GM12864 (cell line): ENCODE results near the gene PPP2R2D.
A peak's percentile ranks its signal among the peaks of the same experiment; 100 is the strongest.
"Not testable (repeated sequence)": the region's sequence is repeated elsewhere in the genome, so short reads cannot be mapped to it uniquely, and the experiment has no call there.

Experiments used
- DNase-seq: peaks from one replicate; pipeline ENCODE4 v3.0.0-alpha.2; 2011; ENCODE audit warnings: low read depth
- H3K4me3 ChIP-seq: 2 replicates; pipeline ENCODE4 v1.5.1; 2011; ENCODE audit warnings: mild to moderate bottlenecking, low read depth, low read length, control low read depth
- TF ChIP-seq, protein P1 (sequence below): IDR thresholded peaks from 2 replicates; pipeline ENCODE4 v1.5.1; 2011; ENCODE audit warnings: low read depth, mild to moderate bottlenecking, moderate library complexity, low read length, control low read depth, inconsistent platforms; ENCODE audit errors: missing control alignments

The PPP2R2D gene

DNA sequence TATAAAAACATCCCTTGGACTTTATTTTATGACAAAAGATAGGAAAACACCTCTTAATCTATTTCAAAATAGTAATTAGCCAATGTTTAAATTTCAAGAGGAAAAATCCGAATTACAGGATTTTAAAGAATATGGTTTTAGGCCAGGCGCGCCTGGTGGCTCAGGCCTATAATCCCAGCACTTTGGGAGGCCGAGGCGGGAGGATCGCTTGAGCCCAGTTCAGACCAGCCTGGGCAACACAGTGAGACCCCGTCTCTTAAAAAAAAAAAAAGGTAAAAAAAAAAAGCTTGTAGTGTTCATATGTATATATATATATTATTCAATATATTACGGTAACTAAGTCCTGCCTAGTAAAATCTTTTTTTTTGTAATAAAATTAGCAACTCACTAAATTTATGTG lies 79.5 kb downstream of the PPP2R2D start:
- peak overlapping the region; percentile 96 for H3K4me3 ChIP-seq

DNA sequence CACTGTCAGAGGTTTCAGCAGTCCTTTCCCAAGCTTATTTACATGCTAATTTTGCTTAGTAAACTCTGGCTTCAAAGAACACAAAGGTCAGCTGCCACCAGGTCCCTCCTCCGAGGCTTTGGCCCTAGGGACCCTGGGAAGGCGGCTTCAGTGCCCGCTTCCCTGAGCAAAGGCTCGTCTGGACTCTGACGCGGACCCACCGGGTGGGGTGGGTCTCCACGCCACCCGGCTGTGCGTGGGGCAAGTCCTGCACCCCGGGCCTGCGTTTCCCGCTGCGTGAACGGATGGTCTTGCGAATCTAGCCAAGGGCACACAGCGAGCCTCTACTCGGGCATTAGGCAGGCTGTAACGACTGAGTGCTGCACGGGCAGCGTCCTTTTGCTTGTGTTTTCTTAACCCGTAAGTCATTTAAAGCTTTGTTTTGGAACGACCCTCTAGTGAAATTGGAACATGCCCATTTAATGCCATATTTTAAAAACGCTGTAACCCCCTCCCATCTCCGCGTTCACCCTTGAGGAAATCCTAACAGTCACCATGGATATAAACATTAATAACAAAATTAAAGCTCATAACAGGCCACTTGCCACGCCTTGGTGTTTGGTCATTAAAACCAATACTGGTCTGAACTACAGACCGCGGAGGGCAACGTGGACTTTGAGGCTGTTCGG lies 80.1 kb downstream of the PPP2R2D start:
- no peak for DNase-seq
- TF ChIP-seq, protein P1, sequence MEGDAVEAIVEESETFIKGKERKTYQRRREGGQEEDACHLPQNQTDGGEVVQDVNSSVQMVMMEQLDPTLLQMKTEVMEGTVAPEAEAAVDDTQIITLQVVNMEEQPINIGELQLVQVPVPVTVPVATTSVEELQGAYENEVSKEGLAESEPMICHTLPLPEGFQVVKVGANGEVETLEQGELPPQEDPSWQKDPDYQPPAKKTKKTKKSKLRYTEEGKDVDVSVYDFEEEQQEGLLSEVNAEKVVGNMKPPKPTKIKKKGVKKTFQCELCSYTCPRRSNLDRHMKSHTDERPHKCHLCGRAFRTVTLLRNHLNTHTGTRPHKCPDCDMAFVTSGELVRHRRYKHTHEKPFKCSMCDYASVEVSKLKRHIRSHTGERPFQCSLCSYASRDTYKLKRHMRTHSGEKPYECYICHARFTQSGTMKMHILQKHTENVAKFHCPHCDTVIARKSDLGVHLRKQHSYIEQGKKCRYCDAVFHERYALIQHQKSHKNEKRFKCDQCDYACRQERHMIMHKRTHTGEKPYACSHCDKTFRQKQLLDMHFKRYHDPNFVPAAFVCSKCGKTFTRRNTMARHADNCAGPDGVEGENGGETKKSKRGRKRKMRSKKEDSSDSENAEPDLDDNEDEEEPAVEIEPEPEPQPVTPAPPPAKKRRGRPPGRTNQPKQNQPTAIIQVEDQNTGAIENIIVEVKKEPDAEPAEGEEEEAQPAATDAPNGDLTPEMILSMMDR, result no peak
- H3K4me3 ChIP-seq, result peak overlapping the region; percentile 96

More for the DNA sequence above, 79.5 kb downstream of the PPP2R2D start:
- TF ChIP-seq, protein P1, result no peak
- no peak for DNase-seq

DNA sequence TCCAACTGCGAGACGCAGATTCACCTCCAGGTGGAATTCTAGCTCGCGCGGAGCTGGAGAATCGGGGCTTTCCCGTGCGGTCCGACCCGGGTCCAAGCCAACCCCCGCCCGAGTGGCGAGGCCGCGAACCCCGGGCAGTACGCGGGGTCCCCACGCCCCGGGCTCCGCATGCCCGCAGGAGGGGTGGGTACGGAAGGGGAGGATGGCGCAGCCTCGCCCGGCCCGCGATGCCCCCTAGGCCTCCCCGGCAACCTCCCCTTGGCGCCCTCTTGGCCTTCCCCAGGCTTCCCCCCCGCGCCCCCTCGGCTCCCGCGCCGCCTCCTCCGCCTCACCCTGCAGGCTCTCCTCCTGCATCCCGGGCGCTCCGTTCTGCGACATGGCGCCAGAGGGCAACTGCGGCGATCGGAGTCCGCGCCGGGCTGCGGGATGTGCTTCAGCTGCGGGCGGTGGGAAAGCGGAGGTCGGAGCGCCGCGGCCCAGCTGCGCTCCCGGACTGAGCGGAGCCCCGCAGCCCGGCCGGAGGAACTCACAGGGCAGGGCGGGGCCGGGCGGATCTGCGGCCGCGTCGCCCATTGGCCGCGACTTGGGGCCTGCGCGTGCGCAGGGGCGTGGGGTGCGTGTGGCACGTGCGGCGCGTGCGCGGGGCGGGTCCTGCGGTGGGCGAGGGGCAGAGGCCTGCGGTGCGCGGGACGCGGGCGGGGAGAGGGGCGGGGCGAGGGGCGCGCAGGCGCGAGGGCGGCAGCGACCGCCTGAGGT lies 80.8 kb downstream of the PPP2R2D start, which contains the start of gene BNIP3:
BNIP3 (minus strand) TSS at position 495 of the 756 bp plus-strand sequence; CDS start at position 378, 117 bp downstream.
- peak; percentile 66 for DNase-seq
- TF ChIP-seq, protein P1, result no peak
- peak within 1 kb of the TSS; percentile 96 for H3K4me3 ChIP-seq

DNA sequence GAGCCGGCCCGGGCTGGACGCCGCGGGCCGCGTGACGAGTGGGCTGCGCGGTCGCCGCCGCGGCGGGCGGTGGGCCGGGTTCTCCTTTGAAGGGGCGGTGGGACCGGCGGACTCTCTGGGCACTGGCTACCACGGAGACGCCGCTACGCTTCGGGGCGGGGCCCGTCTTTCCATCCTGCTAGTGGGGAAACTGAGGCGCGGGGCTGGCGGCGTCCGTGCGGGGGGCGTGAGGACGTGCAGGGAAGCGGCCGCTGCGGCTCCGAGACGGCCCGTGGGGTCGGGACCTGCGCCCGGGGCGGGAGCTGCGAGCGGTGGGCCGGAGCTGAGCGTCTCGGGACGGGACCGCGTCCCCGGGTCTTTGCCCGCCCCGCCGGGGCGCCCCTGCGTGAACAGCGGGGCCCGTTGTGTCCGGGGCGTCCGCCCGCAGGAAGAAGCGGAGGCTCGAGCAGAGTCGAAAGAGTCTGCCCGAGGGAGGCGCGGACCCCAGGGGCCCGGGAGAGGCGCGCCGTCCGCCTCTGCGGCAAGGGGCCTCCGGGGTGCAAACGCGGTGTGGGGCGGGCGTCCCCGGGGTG lies 81.5 kb downstream of the PPP2R2D start:
- TF ChIP-seq, protein P1, result no peak
- DNase-seq, result no peak
- H3K4me3 ChIP-seq, result peak overlapping the region; percentile 96

DNA sequence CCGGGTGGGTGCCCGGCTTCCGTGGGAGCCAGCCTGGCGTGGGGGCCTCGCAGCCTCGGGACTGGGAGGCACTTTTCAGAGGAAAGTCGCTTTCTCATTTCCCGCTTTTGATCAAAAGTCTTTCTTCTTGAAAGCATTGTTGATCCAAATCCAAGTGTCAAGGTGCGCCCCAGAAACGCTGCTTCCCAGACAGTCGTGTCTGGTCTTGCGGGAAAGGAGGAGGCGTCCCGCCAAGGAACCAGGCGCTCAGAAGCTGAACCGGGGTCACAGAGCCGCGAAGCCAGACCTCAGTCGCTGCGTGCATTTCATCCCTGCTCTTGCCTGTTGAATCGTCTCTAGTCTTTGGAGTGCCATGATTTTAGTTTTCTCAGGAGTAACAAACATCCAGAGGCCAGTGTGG lies 82.0 kb downstream of the PPP2R2D start:
- TF ChIP-seq, protein P1, result no peak
- peak overlapping the region; percentile 96 for H3K4me3 ChIP-seq
- DNase-seq, result no peak

DNA sequence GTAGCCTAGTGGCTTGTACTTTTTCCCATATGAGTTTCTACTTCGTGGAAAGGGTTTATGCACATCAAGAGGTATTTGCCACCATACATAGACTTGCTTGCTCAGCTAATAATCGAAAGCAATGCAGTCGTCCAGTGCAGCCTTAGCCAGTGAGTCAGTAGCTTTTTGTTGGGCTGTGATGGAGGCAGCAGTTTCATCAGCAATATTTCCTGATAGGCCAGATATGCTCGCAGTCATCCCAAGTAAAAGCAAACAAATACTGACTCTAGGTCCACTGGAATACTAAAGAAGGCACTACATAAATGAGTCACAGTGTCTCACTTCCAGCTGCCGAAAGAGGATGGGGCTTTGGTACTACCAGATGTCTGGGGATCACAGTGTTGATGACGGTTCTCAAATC lies 83.0 kb downstream of the PPP2R2D start:
- no peak overlapping the region for H3K4me3 ChIP-seq
- TF ChIP-seq, protein P1, result no peak
- no peak for DNase-seq

DNA sequence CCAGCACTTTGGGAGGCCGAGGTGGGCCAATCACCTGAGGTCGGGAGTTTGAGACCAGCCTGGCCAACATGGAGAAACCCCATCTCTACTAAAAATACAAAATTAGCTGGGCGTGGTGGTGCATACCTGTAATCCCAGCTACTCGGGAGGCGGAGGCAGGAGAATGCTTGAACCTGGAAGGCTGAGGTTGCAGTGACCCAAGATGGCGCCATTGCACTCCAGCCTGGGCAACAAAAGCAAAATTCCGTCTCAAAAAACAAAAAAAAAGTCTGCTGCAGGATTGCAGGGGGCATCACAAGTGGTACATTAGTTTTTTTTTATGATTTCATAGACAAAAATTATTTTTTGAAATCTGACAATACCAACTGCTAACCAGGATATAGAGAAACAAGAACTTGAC lies 86.0 kb downstream of the PPP2R2D start:
- not testable (repeated sequence) for DNase-seq, H3K4me3 ChIP-seq

DNA sequence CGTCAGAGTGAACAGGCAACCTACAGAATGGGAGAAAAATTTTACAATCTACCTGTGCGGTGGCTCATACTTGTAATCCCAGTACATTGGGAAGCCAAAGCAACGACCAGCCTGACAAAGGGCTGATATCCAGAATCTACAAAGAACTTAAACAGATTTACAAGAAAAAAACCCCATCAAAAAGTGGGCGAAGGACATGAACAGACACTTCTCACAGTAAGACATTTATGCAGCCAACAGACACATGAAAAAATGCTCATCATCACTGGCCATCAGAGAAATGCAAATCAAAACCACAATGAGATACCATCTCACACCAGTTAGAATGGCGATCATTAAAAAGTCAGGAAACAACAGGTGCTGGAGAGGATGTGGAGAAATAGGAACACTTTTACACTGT lies 86.5 kb downstream of the PPP2R2D start:
- H3K4me3 ChIP-seq, DNase-seq: not testable (repeated sequence)

DNA sequence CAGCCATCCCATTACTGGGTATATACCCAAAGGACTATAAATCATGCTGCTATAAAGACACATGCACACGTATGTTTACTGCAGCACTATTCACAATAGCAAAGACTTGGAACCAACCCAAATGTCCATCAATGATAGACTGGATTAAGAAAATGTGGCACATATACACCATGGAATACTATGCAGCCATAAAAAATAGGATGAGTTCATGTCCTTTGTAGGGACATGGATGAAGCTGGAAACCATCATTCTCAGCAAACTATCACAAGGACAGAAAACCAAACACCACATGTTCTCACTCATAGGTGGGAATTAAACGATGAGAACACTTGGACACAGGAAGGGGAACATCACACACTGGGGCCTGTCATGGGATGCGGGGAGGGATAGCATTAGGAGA lies 87.0 kb downstream of the PPP2R2D start:
- not testable (repeated sequence) for DNase-seq, H3K4me3 ChIP-seq
